Activated T-cell treated with anti-CD3 and anti-CD28 coated beads for 4 hours (primary cell): ENCODE measurements around the gene TMEM164.

Source experiments
- DNase-seq: peaks from one replicate; pipeline ENCODE4 v3.0.0-alpha.2; 2020

TMEM164 gene

GRCh38 chrX:110215411-110215810 is 212.5 kb downstream of the TMEM164 start:
- DNase-seq: no peak

DNA sequence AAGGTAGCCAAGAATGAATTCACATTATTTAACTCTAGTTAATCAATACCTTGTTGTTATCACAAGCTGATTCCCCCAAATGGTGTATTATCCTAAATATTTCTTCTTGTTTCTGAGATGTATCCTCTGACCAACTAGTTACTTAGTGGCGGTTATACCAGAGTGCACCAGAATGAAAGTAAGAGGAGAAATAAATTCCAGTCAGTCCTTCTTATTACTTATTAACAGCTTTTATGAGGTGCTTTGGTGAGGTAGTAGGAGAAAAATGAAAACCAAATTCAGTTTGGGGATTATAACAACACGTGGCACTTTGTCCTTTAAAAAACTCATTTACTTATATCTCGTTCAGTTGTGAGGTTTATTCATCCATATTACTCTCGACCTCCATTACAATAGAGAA is 213.1 kb downstream of the TMEM164 start:
- no peak for DNase-seq

DNA sequence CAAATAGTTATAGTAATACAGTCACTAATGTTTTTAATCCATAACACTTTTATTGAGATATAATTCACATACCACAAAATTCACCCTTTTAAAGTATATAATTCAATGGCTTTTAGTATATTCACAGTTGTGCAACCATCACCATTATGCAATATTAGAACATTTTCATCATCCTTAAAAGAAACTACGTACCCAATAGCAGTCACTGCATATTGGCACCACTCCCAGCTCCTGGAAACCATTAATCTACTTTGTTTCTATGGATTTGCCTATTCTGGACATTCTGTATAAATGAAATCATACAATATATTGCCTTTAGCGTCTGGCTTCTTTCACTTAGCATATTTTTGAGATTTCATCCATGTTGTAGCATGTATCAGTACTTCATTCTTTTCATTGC is 215.7 kb downstream of the TMEM164 start:
- DNase-seq: no peak

GRCh38 chrX:110219920-110220319 is 217.0 kb downstream of the TMEM164 start:
- DNase-seq: no peak

GRCh38 chrX:110222497-110223257 is 219.8 kb downstream of the TMEM164 start:
- no peak for DNase-seq

- no peak for DNase-seq
Observed at GRCh38 chrX:110224926-110225617, 222.2 kb downstream of the TMEM164 start.

DNA sequence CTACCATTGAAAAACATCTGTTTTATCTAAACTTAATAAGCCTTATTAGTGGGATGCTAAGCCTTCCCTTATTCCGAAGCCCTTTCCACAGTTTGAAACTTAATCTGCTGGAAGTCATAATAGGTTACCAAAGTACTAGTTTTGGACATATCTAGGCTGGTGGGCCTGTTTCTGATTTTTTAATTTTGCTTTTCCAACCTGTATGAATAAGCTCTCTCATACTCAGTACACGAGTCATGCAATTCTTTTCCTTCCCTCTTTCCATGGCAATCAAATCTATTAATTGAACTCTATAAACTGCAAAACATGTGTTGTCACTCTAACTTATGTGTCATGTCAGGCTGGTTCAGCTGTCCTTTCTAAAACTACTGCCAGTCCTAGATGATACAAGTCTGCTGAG is 224.0 kb downstream of the TMEM164 start:
- DNase-seq: no peak
